Vagina (tissue), 2 donors: ENCODE data around the gene ALDH1L1. TPM values are rescaled to one million over a fixed set of nuclear protein-coding genes. Genes with fewer than 3 reads are reported as not detected.
A peak's percentile ranks its signal among the peaks of the same experiment; 100 is the strongest.

Experiments used
- DNase-seq, 2 donors: peaks; one replicate each; pipeline ENCODE4 v3.0.0-alpha.2; 2017; ENCODE audit errors: extremely low spot score in 2 of 2
- H3K27ac ChIP-seq: fragments of 200-600 bp; sonication (generic); one replicate; pipeline ENCODE4 v1.5.1; 2019
- H3K27me3 ChIP-seq: fragments of 200-600 bp; sonication (generic); one replicate; pipeline ENCODE4 v1.5.1; 2019
- H3K36me3 ChIP-seq, 2 donors: fragments of 200-600 bp; sonication (generic); one replicate each; pipeline ENCODE4 v1.5.1; 2017 to 2019
- H3K4me1 ChIP-seq: fragments of 200-600 bp; sonication (generic); one replicate; pipeline ENCODE4 v1.5.1; 2019
- H3K4me3 ChIP-seq, 2 donors: fragments of 200-600 bp; sonication (generic); 1 replicate in 1 of 2; 2 replicates in 1 of 2; pipeline ENCODE4 v1.5.1; 2016 to 2019
- H3K9me3 ChIP-seq: fragments of 200-600 bp; sonication (generic); one replicate; pipeline ENCODE4 v1.5.1; 2019
- POLR2A ChIP-seq, 2 donors: fragments of 450-650 bp; IDR thresholded peaks; one replicate each; pipeline ENCODE4 v1.6.1; 2017; ENCODE audit warnings: antibody characterized with exemption in 2 of 2, mild to moderate bottlenecking in 2 of 2, moderate library complexity in 2 of 2
- POLR2AphosphoS5 ChIP-seq, 2 donors: sonication (generic); formaldehyde crosslinking; IDR thresholded peaks; one replicate each; pipeline ENCODE4 v1.9.0; 2017; ENCODE audit warnings: antibody characterized with exemption in 2 of 2, mild to moderate bottlenecking in 2 of 2, low read depth in 1 of 2; ENCODE audit not compliant: insufficient read depth in 1 of 2
- intact Hi-C: fragments of 100-400 bp; cut with DNase I; formaldehyde crosslinking; loops from one replicate; pipeline ENCODE4 v1.15.1; 2023
- total RNA-seq: library from RNA; depleted of rRNA; stranded (reverse); fragments of >200 nt; gene quantifications from one replicate; pipeline ENCODE4 v1.2.3, GENCODE V29; 2016
- TF ChIP-seq, protein P1 (sequence below), 3 experiments: fragments of 450-650 bp in 2 of 3; fragments of 200-600 bp in 1 of 3; sonication (generic) in 1 of 3; IDR thresholded peaks; one replicate each; pipeline ENCODE4 v1.5.1; 2017 to 2019; ENCODE audit warnings: antibody characterized with exemption in 3 of 3, mild to moderate bottlenecking in 2 of 3, moderate library complexity in 2 of 3

Gene ALDH1L1
- total RNA-seq, 1 donor from 2014 or later = 19.2 TPM

DNA sequence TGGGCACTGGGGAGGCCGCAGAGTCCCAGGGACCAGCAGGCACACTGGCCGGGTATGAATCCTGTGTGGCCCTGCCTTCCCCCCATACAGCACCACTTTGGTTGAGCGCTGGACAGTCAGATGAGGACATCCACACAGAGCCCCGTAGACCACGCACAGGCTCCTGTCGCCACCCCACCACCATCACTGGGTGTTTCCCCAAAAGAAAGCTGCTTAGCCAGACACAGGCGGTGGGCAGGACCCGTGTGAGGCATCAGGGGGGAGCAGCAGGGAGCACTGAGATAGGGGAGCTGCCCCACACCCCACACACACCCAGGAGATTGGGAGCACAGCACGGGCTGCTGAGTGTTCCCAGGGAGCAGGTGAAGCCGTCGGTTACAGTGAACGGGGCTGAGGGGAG is 54.1 kb downstream of the ALDH1L1 start:
- Histone ChIP-seq H3K4me1 (no peaks in the 10 kb centered on the region), H3K27ac (no peak overlapping the region), H3K27me3 (no peaks in the 10 kb centered on the region), H3K9me3 (no peaks in the 10 kb centered on the region), H3K4me3 (no peak overlapping the region), H3K36me3 (no peaks in the 10 kb centered on the region)
- peak; percentile 74 to 93 for DNase-seq
- intact Hi-C loops = loop anchor here (5.0 kb wide), 1 partner anchor 271 kb away; no protein-coding TSS in a partner anchor
- TF ChIP-seq, protein P1, sequence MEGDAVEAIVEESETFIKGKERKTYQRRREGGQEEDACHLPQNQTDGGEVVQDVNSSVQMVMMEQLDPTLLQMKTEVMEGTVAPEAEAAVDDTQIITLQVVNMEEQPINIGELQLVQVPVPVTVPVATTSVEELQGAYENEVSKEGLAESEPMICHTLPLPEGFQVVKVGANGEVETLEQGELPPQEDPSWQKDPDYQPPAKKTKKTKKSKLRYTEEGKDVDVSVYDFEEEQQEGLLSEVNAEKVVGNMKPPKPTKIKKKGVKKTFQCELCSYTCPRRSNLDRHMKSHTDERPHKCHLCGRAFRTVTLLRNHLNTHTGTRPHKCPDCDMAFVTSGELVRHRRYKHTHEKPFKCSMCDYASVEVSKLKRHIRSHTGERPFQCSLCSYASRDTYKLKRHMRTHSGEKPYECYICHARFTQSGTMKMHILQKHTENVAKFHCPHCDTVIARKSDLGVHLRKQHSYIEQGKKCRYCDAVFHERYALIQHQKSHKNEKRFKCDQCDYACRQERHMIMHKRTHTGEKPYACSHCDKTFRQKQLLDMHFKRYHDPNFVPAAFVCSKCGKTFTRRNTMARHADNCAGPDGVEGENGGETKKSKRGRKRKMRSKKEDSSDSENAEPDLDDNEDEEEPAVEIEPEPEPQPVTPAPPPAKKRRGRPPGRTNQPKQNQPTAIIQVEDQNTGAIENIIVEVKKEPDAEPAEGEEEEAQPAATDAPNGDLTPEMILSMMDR (IDR thresholded peaks at IDR 0.05) = no peak
- TF ChIP-seq POLR2AphosphoS5 (IDR thresholded peaks at IDR 0.05; ENCODE audit: insufficient read depth in 1 of 2, low read depth in 1 of 2) (no peak), POLR2A (IDR thresholded peaks at IDR 0.05) (no peak)

DNA sequence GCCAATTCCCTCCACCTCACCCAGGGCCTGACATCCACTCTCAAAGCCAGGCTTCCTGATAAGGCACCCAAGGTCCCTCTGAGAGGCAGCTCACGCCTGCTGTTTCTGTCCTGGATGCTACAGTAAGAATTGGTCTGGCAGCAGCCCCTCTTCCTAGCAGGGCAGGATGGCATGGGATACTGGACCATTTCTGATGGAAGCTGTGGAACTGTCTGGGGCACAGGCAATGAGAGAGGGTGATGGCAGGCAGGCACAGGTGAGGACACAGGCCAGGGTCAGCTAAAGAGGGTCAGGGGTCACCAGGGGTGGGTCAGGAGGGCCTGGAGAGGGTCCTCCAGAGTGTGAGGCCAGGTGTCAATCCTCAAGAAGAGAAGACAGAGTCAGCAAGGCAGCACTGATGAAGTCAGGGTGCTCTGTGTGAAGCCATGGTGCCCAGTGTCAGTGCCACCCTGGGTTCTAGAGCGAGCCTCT is 54.6 kb downstream of the ALDH1L1 start:
- intact Hi-C loops = loop anchor here (5.0 kb wide), 1 partner anchor 271 kb away; no protein-coding TSS in a partner anchor
- H3K9me3 ChIP-seq = no peaks in the 10 kb centered on the region
- H3K4me3 ChIP-seq = no peak overlapping the region
- no peaks in the 10 kb centered on the region for H3K27me3 ChIP-seq
- H3K36me3 ChIP-seq = no peaks in the 10 kb centered on the region
- H3K4me1 ChIP-seq = no peaks in the 10 kb centered on the region
- TF ChIP-seq POLR2A (IDR thresholded peaks at IDR 0.05) (no peak), POLR2AphosphoS5 (IDR thresholded peaks at IDR 0.05; ENCODE audit: insufficient read depth in 1 of 2, low read depth in 1 of 2) (no peak)
- TF ChIP-seq, protein P1 (IDR thresholded peaks at IDR 0.05) = no peak
- H3K27ac ChIP-seq = no peak overlapping the region
- peak; percentile 54 to 61 for DNase-seq

DNA sequence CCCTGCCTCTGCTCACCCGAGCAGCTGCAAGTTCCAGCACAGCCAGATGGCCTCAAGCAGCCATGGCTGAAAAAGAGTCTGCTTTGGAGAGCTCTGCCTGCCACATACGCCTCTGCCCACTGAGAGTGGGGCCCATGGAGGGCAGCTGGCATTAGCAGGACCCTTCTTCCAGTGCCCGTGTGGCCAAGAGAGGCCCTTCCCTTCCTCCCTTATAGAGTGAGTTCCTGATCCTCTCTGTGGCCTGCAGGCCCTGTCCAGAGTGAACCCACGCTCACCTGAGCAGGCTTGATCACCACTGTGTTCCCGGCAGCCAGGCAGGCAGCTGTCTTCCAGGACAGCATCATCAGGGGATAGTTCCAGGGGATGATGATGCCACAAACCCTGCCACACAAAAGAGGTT is 55.0 kb downstream of the ALDH1L1 start:
- TF ChIP-seq POLR2A (IDR thresholded peaks at IDR 0.05) (no peak), POLR2AphosphoS5 (IDR thresholded peaks at IDR 0.05; ENCODE audit: insufficient read depth in 1 of 2, low read depth in 1 of 2) (no peak)
- TF ChIP-seq, protein P1 (IDR thresholded peaks at IDR 0.05) = no peak
- Histone ChIP-seq H3K36me3 (no peaks in the 10 kb centered on the region), H3K27ac (no peak overlapping the region), H3K4me3 (no peak overlapping the region), H3K27me3 (no peaks in the 10 kb centered on the region), H3K4me1 (no peaks in the 10 kb centered on the region), H3K9me3 (no peaks in the 10 kb centered on the region)
- intact Hi-C loops = loop anchor here (5.0 kb wide), 1 partner anchor 272 kb away; no protein-coding TSS in a partner anchor
- peak; percentile 60 to 72 for DNase-seq

DNA sequence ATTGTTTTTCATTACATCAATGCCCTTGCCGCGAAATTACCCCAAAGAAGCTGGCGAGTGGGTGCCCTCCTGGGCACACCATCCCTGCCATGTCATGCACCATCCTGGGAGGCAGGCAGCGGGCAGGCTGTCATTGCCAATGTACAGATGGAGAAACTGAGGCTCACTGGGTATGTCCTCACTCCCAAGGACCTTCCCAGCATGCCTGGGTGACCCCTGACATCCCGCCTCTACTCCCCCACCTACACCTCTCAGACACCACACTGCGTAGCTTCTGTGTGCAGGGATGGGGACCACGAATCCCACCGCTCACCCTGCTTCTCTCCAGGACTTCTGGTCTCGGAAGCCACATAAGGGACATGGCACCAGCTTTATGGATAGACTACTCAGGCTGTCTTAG is 55.5 kb downstream of the ALDH1L1 start:
- Histone ChIP-seq H3K4me1 (no peaks in the 10 kb centered on the region), H3K27ac (no peak overlapping the region), H3K4me3 (no peak overlapping the region), H3K27me3 (no peaks in the 10 kb centered on the region), H3K36me3 (no peaks in the 10 kb centered on the region), H3K9me3 (no peaks in the 10 kb centered on the region)
- intact Hi-C loops = loop anchor here (5.0 kb wide), 1 partner anchor 272 kb away; no protein-coding TSS in a partner anchor
- peak; percentile 29 to 61 for DNase-seq
- no peak for TF ChIP-seq POLR2AphosphoS5 (IDR thresholded peaks at IDR 0.05; ENCODE audit: insufficient read depth in 1 of 2, low read depth in 1 of 2)
- no peak for TF ChIP-seq POLR2A (IDR thresholded peaks at IDR 0.05)
- TF ChIP-seq, protein P1 (IDR thresholded peaks at IDR 0.05) = no peak

DNA sequence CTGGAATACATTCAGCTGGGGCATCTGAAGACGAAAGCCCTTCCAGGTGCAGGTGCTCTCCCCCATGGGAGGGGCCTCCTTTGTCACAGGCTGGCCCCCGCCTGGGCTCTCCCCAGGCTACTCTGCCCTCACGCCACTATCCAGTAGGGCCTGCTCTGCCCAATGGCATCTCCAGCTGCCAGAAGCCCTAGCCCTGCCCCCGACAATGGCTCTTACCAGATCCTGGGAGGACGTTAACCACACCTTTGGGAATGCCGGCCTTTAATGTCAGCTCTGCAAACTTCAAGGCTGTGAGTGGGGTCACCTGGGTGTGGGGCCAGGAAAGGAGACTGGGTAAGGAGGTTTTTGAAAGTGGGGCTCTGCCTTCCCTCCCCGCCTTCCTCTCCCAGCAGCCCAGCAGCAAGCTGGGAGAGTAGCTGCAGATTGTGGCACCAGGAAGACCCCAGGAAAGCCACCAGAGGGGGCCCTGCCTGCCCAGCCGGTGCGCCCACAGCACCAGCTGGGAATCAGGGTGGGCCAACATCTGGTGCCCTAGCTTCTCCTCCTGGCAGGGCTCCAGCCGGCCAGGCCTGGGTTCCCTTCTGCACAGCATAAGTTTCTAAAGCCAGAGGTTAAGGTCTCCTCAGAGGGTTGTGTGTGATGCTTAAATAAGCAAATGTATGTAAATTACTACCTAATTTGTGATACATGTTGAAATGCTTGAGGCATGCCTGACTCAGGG is 56.1 kb downstream of the ALDH1L1 start:
- Histone ChIP-seq H3K4me1 (no peaks in the 10 kb centered on the region), H3K36me3 (no peaks in the 10 kb centered on the region), H3K4me3 (no peak overlapping the region), H3K27ac (no peak overlapping the region), H3K9me3 (no peaks in the 10 kb centered on the region), H3K27me3 (no peaks in the 10 kb centered on the region)
- no peak for TF ChIP-seq POLR2AphosphoS5 (IDR thresholded peaks at IDR 0.05; ENCODE audit: insufficient read depth in 1 of 2, low read depth in 1 of 2)
- TF ChIP-seq POLR2A (IDR thresholded peaks at IDR 0.05) = no peak
- TF ChIP-seq, protein P1 (IDR thresholded peaks at IDR 0.05) = no peak
- DNase-seq = peak in 1 of 2 donors; percentile 71
- intact Hi-C loops = no loop called here
